Mesothelial cell of epicardium (in vitro differentiated cells): ENCODE results near the gene PTPRG. TPM values are rescaled to one million over a fixed set of nuclear protein-coding genes. Genes with fewer than 3 reads are reported as not detected.

Experiments
- DNase-seq, 2 experiments: peaks; one replicate each; pipeline ENCODE4 v3.0.0; 2021; ENCODE audit warnings: low spot score in 2 of 2; ENCODE audit not compliant: unreplicated experiment in 2 of 2
- H3K27ac Mint-ChIP-seq: 2 replicates; pipeline ENCODE4 v1.8.0; 2021; ENCODE audit warnings: mixed read lengths
- H3K27me3 Mint-ChIP-seq: 2 replicates; pipeline ENCODE4 v1.8.0; 2021; ENCODE audit warnings: low read depth, mixed read lengths
- H3K36me3 Mint-ChIP-seq: 2 replicates; pipeline ENCODE4 v1.8.0; 2021; ENCODE audit warnings: mixed read lengths
- H3K4me1 Mint-ChIP-seq: 2 replicates; pipeline ENCODE4 v1.8.0; 2021; ENCODE audit warnings: mixed read lengths
- H3K4me3 Mint-ChIP-seq: 2 replicates; pipeline ENCODE4 v1.8.0; 2021; ENCODE audit warnings: mild to moderate bottlenecking, moderate library complexity, mixed read lengths
- H3K9me3 Mint-ChIP-seq: 2 replicates; pipeline ENCODE4 v1.8.0; 2021; ENCODE audit warnings: mixed read lengths
- total RNA-seq: library from RNA; stranded (reverse); gene quantifications from 3 replicates; pipeline ENCODE4 v1.2.1, GENCODE V29; 2021
- TF ChIP-seq, protein P1 (sequence below): fragments of 200-600 bp; sonication (generic); IDR thresholded peaks from one replicate; pipeline ENCODE4 v1.5.0; 2021; ENCODE audit warnings: antibody characterized with exemption; ENCODE audit not compliant: unreplicated experiment

Gene PTPRG
- total RNA-seq, 1 donor from 2014 or later = 40.4 TPM

DNA sequence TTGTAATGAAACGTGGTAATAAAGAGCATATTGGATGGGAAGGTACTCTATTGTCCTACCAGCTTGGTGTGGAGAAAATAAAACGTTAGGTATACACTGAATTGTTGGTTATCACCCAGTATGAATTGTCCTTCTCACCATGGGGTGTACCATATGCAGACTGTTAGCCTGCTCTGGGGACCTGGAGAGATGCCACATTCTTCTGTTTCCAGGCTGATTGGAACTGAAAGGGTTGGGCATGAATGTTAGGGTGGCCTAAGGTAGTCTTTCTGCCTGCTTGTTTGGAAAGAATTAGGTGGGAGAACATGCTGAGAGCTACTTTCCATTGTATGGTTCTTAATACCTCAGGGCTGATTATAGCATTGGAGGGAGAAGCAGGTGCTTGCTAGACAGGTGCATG is 340.6 kb downstream of the PTPRG start:
- TF ChIP-seq, protein P1, sequence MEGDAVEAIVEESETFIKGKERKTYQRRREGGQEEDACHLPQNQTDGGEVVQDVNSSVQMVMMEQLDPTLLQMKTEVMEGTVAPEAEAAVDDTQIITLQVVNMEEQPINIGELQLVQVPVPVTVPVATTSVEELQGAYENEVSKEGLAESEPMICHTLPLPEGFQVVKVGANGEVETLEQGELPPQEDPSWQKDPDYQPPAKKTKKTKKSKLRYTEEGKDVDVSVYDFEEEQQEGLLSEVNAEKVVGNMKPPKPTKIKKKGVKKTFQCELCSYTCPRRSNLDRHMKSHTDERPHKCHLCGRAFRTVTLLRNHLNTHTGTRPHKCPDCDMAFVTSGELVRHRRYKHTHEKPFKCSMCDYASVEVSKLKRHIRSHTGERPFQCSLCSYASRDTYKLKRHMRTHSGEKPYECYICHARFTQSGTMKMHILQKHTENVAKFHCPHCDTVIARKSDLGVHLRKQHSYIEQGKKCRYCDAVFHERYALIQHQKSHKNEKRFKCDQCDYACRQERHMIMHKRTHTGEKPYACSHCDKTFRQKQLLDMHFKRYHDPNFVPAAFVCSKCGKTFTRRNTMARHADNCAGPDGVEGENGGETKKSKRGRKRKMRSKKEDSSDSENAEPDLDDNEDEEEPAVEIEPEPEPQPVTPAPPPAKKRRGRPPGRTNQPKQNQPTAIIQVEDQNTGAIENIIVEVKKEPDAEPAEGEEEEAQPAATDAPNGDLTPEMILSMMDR = no peak
- no peaks in the 10 kb centered on the region for H3K36me3 Mint-ChIP-seq
- no peak for DNase-seq
- H3K27ac Mint-ChIP-seq = no peak overlapping the region
- H3K4me3 Mint-ChIP-seq = no peak overlapping the region
- no peaks in the 10 kb centered on the region for H3K9me3 Mint-ChIP-seq
- H3K4me1 Mint-ChIP-seq = peaks cover 20% of the 10 kb centered on the region
- no peaks in the 10 kb centered on the region for H3K27me3 Mint-ChIP-seq

GRCh38 chr3:61903074-61903473 is 341.7 kb downstream of the PTPRG start:
- Mint-ChIP-seq H3K27me3 (no peaks in the 10 kb centered on the region), H3K27ac (no peak overlapping the region)

GRCh38 chr3:61903931-61904657 is 342.7 kb downstream of the PTPRG start:
- Mint-ChIP-seq H3K4me1 (peaks cover 25% of the 10 kb centered on the region), H3K27me3 (no peaks in the 10 kb centered on the region), H3K4me3 (no peak overlapping the region), H3K27ac (peak overlapping the region; percentile 78), H3K9me3 (no peaks in the 10 kb centered on the region), H3K36me3 (no peaks in the 10 kb centered on the region)
- TF ChIP-seq, protein P1 = no peak
- no peak for DNase-seq

More at GRCh38 chr3:61903074-61903473, 341.7 kb downstream of the PTPRG start:
- peaks cover 25% of the 10 kb centered on the region for H3K4me1 Mint-ChIP-seq
- H3K9me3 Mint-ChIP-seq = no peaks in the 10 kb centered on the region
- no peak for DNase-seq
- no peak overlapping the region for H3K4me3 Mint-ChIP-seq
- no peaks in the 10 kb centered on the region for H3K36me3 Mint-ChIP-seq
- TF ChIP-seq, protein P1 = no peak

DNA sequence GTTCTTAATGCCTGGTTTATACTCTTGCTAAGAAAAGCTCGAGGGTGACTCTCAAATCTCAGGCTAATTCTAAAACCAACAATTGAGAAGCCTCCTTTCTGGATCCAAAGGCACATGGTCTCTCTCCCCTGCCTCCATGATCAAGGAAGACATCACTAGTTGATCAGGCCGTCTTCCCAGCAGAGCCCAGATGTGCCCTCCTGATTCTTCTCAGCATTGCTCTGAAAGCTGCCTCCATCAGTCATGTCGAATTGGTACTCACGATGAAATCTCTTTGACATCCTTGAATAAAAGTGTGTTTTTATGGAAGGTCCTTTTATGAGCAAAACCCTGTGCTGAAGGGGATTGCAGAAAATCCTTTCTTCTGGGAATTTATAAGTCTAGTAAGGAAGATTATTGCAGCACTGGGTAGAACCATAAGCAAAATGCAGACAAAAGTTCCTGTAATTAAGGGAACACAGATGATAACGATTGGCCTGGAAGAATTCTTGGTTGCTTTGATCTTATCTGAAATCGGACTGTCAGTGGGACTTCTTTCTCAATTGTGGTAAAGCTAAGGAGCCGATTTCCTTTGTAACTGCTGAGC is 345.9 kb downstream of the PTPRG start:
- TF ChIP-seq, protein P1 = no peak
- peaks cover 22% of the 10 kb centered on the region for H3K4me1 Mint-ChIP-seq
- no peaks in the 10 kb centered on the region for H3K27me3 Mint-ChIP-seq
- DNase-seq = no peak
- no peaks in the 10 kb centered on the region for H3K36me3 Mint-ChIP-seq
- no peak overlapping the region for H3K27ac Mint-ChIP-seq
- H3K9me3 Mint-ChIP-seq = no peaks in the 10 kb centered on the region
- H3K4me3 Mint-ChIP-seq = no peak overlapping the region

- peaks cover 22% of the 10 kb centered on the region for H3K4me1 Mint-ChIP-seq
Observed at GRCh38 chr3:61908382-61908781, 347.0 kb downstream of the PTPRG start.

More at GRCh38 chr3:61908382-61908781, 347.0 kb downstream of the PTPRG start:
- Mint-ChIP-seq H3K4me3 (no peak overlapping the region), H3K27ac (no peak overlapping the region), H3K27me3 (no peaks in the 10 kb centered on the region), H3K9me3 (no peaks in the 10 kb centered on the region), H3K36me3 (no peaks in the 10 kb centered on the region)
- no peak for DNase-seq
- TF ChIP-seq, protein P1 = no peak
